Epithelial cell of esophagus (primary cell): ENCODE measurements around the gene GAPDH.
"Not testable (repeated sequence)": the region's sequence is repeated elsewhere in the genome, so short reads cannot be mapped to it uniquely, and the experiment has no call there.

Source experiments
- DNase-seq: peaks from one replicate; pipeline ENCODE4 v3.0.0; 2010; ENCODE audit warnings: low read depth
- H3K4me3 ChIP-seq: 2 replicates; pipeline ENCODE4 v1.5.1; 2011; ENCODE audit warnings: mild to moderate bottlenecking, low read length, control low read depth
- TF ChIP-seq, protein P1 (sequence below): IDR thresholded peaks from 2 replicates; pipeline ENCODE4 v1.5.1; 2011; ENCODE audit warnings: low read depth, mild to moderate bottlenecking, low read length, control low read depth, inconsistent platforms; ENCODE audit not compliant: insufficient read depth; ENCODE audit errors: missing control alignments

The GAPDH gene

DNA sequence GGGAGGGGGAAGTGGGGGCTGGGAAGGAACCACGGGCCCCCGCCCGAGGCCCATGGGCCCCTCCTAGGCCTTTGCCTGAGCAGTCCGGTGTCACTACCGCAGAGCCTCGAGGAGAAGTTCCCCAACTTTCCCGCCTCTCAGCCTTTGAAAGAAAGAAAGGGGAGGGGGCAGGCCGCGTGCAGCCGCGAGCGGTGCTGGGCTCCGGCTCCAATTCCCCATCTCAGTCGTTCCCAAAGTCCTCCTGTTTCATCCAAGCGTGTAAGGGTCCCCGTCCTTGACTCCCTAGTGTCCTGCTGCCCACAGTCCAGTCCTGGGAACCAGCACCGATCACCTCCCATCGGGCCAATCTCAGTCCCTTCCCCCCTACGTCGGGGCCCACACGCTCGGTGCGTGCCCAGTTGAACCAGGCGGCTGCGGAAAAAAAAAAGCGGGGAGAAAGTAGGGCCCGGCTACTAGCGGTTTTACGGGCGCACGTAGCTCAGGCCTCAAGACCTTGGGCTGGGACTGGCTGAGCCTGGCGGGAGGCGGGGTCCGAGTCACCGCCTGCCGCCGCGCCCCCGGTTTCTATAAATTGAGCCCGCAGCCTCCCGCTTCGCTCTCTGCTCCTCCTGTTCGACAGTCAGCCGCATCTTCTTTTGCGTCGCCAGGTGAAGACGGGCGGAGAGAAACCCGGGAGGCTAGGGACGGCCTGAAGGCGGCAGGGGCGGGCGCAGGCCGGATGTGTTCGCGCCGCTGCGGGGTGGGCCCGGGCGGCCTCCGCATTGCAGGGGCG lies at the start of gene GAPDH:
Gene GAPDH (plus strand): TSS at position 595 of the 772 bp plus-strand sequence. CDS start 316 bp downstream, outside the sequence.
- peak; percentile 98 for DNase-seq
- peak within 1 kb of the TSS; percentile 97 for H3K4me3 ChIP-seq
- TF ChIP-seq, protein P1, sequence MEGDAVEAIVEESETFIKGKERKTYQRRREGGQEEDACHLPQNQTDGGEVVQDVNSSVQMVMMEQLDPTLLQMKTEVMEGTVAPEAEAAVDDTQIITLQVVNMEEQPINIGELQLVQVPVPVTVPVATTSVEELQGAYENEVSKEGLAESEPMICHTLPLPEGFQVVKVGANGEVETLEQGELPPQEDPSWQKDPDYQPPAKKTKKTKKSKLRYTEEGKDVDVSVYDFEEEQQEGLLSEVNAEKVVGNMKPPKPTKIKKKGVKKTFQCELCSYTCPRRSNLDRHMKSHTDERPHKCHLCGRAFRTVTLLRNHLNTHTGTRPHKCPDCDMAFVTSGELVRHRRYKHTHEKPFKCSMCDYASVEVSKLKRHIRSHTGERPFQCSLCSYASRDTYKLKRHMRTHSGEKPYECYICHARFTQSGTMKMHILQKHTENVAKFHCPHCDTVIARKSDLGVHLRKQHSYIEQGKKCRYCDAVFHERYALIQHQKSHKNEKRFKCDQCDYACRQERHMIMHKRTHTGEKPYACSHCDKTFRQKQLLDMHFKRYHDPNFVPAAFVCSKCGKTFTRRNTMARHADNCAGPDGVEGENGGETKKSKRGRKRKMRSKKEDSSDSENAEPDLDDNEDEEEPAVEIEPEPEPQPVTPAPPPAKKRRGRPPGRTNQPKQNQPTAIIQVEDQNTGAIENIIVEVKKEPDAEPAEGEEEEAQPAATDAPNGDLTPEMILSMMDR, result no peak

DNA sequence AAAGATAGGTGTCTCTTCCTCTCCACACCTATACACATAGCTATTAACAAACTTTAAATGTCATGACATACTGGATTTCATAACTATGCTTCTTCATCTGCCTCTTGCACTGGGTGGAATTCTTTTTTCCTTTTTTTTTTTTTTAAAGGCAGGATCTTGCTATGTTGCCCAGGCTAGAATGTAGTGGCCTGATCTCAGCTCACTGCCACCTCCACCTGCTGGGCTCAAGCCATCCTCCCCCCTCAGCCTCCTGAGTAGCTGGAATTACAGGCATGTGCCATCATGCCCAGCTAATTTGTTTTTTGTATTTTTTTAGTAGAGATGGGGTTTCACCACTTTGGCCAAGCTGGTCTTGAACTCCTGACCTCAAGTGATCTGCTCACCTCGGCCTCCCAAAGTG lies 46.1 kb upstream of the GAPDH start:
- TF ChIP-seq, protein P1, result no peak
- no peak for DNase-seq
- no peak overlapping the region for H3K4me3 ChIP-seq

DNA sequence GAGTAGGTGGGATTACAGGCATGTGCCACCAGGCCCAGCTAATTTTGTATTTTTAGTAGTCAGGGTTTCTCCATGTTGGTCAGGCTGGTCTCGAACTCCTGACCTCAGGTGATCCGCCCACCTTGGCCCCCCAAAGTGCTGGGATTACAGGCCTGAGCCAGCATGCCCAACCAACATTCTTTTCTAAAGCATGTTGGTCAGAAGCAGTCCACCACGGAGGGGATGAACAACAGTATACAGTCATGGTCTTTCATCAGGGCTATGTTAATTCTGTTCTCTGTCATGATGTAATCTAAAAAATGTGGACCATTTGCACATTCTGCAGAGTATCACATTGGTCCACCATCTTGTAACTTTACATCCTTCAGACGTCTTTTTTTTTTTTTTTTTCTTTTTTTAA lies 44.9 kb upstream of the GAPDH start:
- no peak for DNase-seq
- H3K4me3 ChIP-seq, result no peak overlapping the region
- TF ChIP-seq, protein P1, result no peak

DNA sequence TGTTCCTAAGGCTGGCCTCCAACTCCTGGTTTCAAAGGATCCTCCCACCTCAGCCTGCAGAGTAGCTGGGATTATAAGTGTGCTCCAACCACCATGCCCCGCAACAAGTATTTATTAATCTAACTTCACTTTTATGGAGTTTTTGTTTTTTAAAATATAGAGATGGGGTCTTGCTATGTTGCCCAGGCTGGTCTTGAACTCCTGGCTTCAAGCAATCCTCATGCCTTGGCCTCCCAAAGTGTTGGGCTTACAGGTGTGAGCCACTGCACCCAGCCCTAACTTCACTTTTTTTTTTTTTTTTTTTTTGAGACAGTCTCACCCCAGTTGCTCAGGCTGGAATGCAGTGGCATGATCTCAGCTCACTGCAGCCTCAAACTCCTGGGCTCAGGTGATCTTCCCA lies 43.6 kb upstream of the GAPDH start:
- H3K4me3 ChIP-seq, DNase-seq: not testable (repeated sequence)

DNA sequence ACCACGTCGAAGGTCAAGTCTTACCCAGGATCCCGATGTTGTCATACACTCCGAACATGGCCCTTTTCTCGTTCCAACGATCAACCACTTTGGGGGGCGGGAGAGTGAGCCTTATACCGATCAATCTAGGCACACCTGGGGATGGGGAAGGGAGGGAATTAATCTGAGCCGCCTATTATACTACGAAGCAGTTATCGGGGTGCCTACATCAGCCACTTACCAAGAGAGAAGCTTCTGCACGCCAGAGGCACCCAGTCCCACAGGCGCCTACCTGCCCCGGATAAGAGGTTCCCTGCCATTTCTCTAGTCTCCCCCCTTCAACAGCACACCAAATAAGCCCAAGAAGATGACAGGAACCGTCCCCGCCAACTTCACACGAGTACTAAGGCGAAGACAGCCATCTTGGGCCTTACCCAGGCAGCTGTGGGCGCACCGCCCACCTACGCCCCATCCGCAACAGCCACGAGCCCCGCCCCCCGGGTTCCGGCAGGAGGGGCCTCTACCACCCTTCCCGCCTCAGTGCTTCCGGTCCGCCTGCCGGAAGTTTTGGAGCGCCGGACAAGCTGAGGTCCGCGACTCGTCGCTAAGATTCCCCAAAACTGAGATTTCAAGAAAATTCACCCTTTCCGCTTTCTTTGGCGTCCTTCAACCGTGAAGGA lies 41.4 kb upstream of the GAPDH start, which contains the start of gene MRPL51:
Gene MRPL51 (minus strand): TSS at position 425 of the 659 bp plus-strand sequence. CDS start 126 bp downstream, at position 299.
- DNase-seq, result peak; percentile 97
- H3K4me3 ChIP-seq, result peak within 1 kb of the TSS; percentile 89
- TF ChIP-seq, protein P1, result no peak

DNA sequence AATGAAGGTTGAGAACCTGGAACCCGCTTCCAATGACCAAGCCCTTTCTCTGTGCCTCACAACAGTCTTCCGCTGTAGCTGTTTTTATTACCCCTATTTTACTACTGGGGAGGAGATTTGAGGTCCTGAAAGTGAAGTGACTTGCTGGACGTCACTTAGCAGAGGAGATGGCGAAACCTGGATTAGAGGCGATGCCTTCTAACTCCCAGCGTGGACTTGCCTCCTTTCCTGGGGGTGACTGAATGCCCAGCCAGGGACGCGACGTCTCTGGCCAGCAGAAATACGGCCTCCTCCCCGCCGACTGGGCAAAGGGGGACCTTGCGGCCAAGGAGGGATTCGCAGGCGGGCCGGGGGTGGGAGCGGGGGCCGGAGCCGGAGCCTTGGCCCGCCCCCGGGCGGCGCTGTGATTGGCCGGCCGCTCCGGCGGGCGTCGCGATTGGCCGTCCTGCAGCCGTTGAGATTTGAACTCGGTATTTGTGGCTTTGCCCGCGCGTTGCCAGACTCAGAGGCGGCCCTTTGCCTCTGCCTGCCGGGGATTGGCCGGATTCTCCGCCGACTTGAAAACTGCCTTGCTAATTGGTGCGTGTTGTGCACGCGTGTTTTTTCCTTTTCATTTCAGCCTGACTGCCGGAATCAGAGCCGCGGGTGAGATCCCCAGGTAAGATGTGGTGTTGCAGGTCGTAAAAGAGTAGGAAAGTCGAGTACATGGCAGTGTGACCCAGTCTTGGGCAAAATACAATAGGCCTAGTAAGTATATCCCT lies 40.6 kb upstream of the GAPDH start, which contains the start of gene NCAPD2:
Gene NCAPD2 (plus strand): TSS at position 606 of the 761 bp plus-strand sequence. CDS start 997 bp downstream, outside the sequence.
- TF ChIP-seq, protein P1, result peak; percentile 15

DNA sequence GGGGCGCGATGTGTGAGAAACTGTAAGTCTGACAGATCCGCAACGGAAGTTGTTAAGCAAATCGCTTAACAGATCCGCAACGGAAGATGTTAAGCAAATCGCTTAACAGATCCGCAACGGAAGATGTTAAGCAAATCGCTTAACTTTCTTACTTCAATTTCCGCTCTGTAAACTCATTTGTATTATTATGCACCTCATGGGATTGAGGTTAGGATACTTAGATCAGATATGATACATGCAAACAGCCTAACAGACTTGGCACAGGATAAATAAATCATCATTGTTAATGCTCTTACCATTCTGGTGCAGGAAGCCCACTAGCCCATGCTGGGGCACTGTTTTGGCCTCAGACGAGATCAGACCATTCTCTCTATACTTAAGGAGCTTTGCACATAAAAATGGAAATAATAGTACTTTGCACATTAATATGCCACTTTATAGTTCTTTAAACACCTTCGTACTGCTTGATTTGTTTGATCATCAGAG lies 40.0 kb upstream of the GAPDH start:
- TF ChIP-seq, protein P1, result no peak
- peak overlapping the region; percentile 89 for H3K4me3 ChIP-seq
- DNase-seq, result no peak

More for the DNA sequence above, 40.6 kb upstream of the GAPDH start, which contains the start of gene NCAPD2:
- peak within 1 kb of the TSS; percentile 89 for H3K4me3 ChIP-seq
- DNase-seq, result peak; percentile 97
